SK-N-SH (cell line): ENCODE measurements around the gene CYP27C1.

ENCODE experiments used
- RAD21 ChIP-seq: IDR thresholded peaks from 2 replicates; pipeline ENCODE4 v1.6.1; 2012; ENCODE audit warnings: mild to moderate bottlenecking, low read length
- TF ChIP-seq, protein P1 (sequence below): fragments of 200-600 bp; sonication (generic); IDR thresholded peaks from 2 replicates; pipeline ENCODE4 v1.6.1; 2017; ENCODE audit warnings: antibody characterized with exemption, mild to moderate bottlenecking, moderate library complexity

- TF ChIP-seq, protein P1, sequence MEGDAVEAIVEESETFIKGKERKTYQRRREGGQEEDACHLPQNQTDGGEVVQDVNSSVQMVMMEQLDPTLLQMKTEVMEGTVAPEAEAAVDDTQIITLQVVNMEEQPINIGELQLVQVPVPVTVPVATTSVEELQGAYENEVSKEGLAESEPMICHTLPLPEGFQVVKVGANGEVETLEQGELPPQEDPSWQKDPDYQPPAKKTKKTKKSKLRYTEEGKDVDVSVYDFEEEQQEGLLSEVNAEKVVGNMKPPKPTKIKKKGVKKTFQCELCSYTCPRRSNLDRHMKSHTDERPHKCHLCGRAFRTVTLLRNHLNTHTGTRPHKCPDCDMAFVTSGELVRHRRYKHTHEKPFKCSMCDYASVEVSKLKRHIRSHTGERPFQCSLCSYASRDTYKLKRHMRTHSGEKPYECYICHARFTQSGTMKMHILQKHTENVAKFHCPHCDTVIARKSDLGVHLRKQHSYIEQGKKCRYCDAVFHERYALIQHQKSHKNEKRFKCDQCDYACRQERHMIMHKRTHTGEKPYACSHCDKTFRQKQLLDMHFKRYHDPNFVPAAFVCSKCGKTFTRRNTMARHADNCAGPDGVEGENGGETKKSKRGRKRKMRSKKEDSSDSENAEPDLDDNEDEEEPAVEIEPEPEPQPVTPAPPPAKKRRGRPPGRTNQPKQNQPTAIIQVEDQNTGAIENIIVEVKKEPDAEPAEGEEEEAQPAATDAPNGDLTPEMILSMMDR = no peak
- no peak for TF ChIP-seq RAD21
Observed at GRCh38 chr2:127169066-127169660, 50.9 kb downstream of the CYP27C1 start.
